Subcutaneous abdominal adipose tissue (tissue), 5 donors: ENCODE results near the gene HCN2.

ENCODE experiments used
- H3K27ac ChIP-seq: one replicate; pipeline ENCODE4 v1.7.0; 2013; ENCODE audit warnings: low read depth, mild to moderate bottlenecking, inconsistent platforms, low read length, moderate library complexity
- H3K27me3 ChIP-seq, 5 donors: one replicate each; pipeline ENCODE4 v1.7.0; 2013; ENCODE audit warnings: low read length in 5 of 5, inconsistent platforms in 1 of 5; ENCODE audit not compliant: control insufficient read depth in 5 of 5, insufficient read depth in 4 of 5
- H3K36me3 ChIP-seq, 5 donors: one replicate each; pipeline ENCODE4 v1.7.0; 2013; ENCODE audit warnings: low read length in 5 of 5; ENCODE audit not compliant: control insufficient read depth in 5 of 5, insufficient read depth in 5 of 5
- H3K4me1 ChIP-seq, 5 donors: one replicate each; pipeline ENCODE4 v1.7.0; 2013; ENCODE audit warnings: low read length in 5 of 5, mild to moderate bottlenecking in 3 of 5, moderate library complexity in 1 of 5; ENCODE audit not compliant: control insufficient read depth in 5 of 5, insufficient read depth in 5 of 5
- H3K4me3 ChIP-seq, 5 donors: one replicate each; pipeline ENCODE4 v1.7.0; 2013; ENCODE audit warnings: low read length in 5 of 5, low read depth in 1 of 5
- H3K9ac ChIP-seq, 5 donors: one replicate each; pipeline ENCODE4 v1.7.0; 2013; ENCODE audit warnings: low read length in 5 of 5, mild to moderate bottlenecking in 4 of 5, moderate library complexity in 3 of 5
- H3K9me3 ChIP-seq, 5 donors: one replicate each; pipeline ENCODE4 v1.7.0; 2013; ENCODE audit warnings: low read length in 5 of 5; ENCODE audit not compliant: control insufficient read depth in 5 of 5
- donor health status: healthy.
- donor health status: healthy.
- donor health status: healthy.
- donor health status: healthy.
- donor health status: healthy.

The HCN2 gene

DNA sequence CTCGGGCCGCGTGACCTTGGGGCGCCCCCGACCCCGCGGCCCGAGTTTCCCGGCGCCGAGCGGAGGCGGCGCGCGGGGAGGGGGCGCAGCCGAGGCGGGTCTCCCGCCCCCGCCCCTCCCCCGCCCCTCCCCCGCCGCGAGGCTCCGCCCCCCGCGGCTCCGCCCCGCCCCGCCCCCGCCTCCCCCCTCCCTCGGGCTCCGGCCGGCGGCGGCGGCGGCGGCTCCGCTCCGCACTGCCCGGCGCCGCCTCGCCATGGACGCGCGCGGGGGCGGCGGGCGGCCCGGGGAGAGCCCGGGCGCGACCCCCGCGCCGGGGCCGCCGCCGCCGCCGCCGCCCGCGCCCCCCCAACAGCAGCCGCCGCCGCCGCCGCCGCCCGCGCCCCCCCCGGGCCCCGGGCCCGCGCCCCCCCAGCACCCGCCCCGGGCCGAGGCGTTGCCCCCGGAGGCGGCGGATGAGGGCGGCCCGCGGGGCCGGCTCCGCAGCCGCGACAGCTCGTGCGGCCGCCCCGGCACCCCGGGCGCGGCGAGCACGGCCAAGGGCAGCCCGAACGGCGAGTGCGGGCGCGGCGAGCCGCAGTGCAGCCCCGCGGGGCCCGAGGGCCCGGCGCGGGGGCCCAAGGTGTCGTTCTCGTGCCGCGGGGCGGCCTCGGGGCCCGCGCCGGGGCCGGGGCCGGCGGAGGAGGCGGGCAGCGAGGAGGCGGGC lies at the start of gene HCN2:
TSS of gene HCN2 (plus strand) at position 189 of the 703 bp plus-strand sequence. CDS start at position 254, 65 bp downstream.
- H3K9ac ChIP-seq, result no peak within 1 kb of the TSS
- H3K4me3 ChIP-seq, result peak within 1 kb of the TSS in 1 of 5 donors; percentile 37
- no peak within 1 kb of the TSS for H3K27ac ChIP-seq
- no peaks in the 10 kb centered on the region for H3K36me3 ChIP-seq
- H3K9me3 ChIP-seq, result no peaks in the 10 kb centered on the region
- H3K4me1 ChIP-seq, result peaks cover 0 to 24% (median 9%) of the 10 kb centered on the region in 5 donors
- peaks cover 32 to 52% (median 42%) of the 10 kb centered on the region in 5 donors for H3K27me3 ChIP-seq

DNA sequence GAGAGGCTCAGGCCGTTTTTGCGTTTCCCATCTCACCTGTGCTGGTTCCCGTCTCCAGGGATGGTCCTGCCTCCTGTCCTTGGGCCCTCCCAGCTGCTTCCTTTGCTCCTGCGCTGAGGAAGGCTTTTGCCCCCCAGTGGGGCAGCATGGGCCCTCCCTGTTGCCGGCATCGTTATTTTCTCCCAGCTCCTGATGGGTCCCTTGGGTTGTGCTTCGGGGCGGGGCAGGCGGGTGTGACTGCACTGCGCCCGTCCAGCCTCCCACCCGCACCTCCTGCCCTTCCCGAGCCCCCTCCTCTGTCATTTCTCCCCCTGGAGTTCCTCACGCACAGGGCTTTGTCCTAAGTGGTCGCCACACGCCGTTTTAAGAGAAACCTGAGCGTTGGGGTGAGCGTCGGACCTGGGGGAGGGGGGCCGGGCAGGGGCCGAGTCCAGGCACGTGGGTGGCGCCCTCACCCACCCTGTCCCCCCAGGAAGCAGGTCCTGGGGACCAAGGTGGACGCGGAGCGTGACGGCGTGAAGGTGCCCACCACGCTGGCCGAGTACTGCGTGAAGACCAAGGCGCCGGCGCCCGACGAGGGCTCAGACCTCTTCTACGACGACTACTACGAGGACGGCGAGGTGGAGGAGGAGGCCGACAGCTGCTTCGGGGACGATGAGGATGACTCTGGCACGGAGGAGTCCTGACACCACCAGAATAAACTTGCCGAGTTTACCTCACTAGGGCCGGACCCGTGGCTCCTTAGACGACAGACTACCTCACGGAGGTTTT lies 48.6 kb upstream of the HCN2 start:
- H3K36me3 ChIP-seq, result peaks cover 0 to 55% (median 53%) of the 10 kb centered on the region in 5 donors
- H3K4me3 ChIP-seq, result no peak overlapping the region
- H3K4me1 ChIP-seq, result peaks cover 0 to 6% (median 0%) of the 10 kb centered on the region in 5 donors
- H3K27ac ChIP-seq, result no peak overlapping the region
- H3K27me3 ChIP-seq, result peaks cover 0 to 6% (median 0%) of the 10 kb centered on the region in 5 donors
- no peaks in the 10 kb centered on the region for H3K9me3 ChIP-seq
- H3K9ac ChIP-seq, result no peak overlapping the region

DNA sequence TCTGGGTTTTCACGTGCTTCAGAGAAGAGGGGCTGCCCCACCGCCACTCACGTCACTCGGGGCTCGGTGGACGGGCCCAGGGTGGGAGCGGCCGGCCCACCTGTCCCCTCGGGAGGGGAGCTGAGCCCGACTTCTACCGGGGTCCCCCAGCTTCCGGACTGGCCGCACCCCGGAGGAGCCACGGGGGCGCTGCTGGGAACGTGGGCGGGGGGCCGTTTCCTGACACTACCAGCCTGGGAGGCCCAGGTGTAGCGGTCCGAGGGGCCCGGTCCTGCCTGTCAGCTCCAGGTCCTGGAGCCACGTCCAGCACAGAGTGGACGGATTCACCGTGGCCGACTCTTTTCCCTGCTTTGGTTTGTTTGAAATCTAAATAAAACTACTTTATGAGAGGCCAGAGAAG lies 48.0 kb upstream of the HCN2 start:
- Histone ChIP-seq H3K4me3 (no peak overlapping the region), H3K4me1 (peaks cover 0 to 6% (median 0%) of the 10 kb centered on the region in 5 donors), H3K9ac (no peak overlapping the region), H3K36me3 (peaks cover 0 to 49% (median 47%) of the 10 kb centered on the region in 5 donors), H3K27ac (no peak overlapping the region), H3K27me3 (peaks cover 0 to 6% (median 0%) of the 10 kb centered on the region in 5 donors), H3K9me3 (no peaks in the 10 kb centered on the region)

DNA sequence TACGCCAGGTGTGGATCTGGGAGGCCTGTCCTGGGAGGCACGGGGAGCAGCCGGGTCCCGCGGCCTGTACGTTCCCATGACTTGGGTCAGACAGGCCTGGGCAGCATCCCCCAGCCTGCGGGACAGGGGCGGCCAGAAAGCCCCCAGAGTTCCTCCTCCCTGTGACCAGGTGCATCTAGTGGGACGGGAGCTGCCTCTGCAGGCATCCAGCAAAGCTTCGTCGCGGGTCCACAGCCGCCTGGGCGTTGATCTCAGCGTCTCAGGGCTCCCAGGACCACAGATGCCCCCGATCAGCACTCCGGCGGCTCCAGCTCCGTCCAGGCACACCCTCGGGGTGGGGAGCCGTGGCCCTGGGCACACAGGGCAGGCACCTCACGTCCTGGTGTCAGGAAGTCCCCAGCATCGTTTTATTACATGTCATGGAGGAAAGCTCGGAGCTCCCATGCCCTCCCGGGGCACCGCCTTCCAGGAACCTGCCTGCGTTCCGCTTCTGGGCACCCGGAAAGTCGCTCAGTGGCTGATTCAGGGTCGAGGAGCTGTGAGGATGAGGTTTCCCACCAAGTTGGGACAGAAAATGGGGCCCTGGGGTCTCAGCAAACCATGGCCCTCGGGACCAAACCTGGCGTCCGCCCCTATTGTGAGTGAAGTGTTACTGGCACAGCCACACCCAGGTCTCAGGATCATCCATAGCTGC lies 47.4 kb upstream of the HCN2 start:
- H3K4me3 ChIP-seq, result no peak overlapping the region
- peaks cover 0 to 44% (median 42%) of the 10 kb centered on the region in 5 donors for H3K36me3 ChIP-seq
- peaks cover 0 to 6% (median 0%) of the 10 kb centered on the region in 5 donors for H3K27me3 ChIP-seq
- no peak overlapping the region for H3K9ac ChIP-seq
- no peak overlapping the region for H3K27ac ChIP-seq
- H3K9me3 ChIP-seq, result no peaks in the 10 kb centered on the region
- peaks cover 0 to 6% (median 0%) of the 10 kb centered on the region in 5 donors for H3K4me1 ChIP-seq

DNA sequence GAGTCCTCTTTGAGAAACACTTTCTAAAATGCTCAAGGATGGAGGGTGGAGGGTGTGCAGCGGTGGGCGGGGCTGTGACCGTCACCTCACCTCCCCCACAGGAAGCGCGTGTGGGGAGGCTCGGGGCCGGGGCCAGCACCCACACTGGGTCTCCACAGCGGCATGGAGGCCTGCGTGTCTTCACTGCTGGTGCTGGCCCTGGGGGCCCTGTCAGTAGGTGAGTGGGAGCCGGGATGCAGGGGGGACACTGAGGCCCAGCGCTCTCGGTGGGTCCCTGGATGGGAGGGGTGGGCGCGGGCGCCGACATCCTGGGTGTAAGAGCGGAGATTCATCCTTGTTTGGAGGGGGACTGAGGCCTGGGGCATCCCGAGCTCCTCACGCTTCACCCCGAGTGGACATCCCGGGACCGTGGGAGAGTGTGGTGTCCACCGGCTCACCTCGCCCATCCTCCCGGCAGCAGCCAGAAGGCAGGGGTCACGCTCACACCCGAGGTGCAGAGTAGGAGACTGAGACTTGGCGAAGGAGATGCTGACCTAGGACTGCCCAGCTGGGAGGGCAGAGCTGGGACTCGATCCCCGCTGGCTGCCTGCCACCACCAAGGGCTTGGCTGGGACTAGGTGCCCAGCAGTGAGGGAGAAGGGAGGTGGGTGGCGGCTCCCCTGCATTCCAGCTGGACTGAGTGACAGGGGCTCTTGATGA lies 45.6 kb upstream of the HCN2 start, which contains the start of gene GZMM:
TSS of gene GZMM (plus strand) at position 144 of the 699 bp plus-strand sequence. CDS start at position 163, 19 bp downstream.
- H3K4me1 ChIP-seq, result peaks cover 0 to 6% (median 0%) of the 10 kb centered on the region in 5 donors
- H3K4me3 ChIP-seq, result no peak within 1 kb of the TSS
- H3K27me3 ChIP-seq, result peaks cover 3 to 12% (median 6%) of the 10 kb centered on the region in 5 donors
- peaks cover 0 to 28% (median 27%) of the 10 kb centered on the region in 5 donors for H3K36me3 ChIP-seq
- no peak within 1 kb of the TSS for H3K9ac ChIP-seq
- H3K9me3 ChIP-seq, result no peaks in the 10 kb centered on the region
- H3K27ac ChIP-seq, result no peak within 1 kb of the TSS

DNA sequence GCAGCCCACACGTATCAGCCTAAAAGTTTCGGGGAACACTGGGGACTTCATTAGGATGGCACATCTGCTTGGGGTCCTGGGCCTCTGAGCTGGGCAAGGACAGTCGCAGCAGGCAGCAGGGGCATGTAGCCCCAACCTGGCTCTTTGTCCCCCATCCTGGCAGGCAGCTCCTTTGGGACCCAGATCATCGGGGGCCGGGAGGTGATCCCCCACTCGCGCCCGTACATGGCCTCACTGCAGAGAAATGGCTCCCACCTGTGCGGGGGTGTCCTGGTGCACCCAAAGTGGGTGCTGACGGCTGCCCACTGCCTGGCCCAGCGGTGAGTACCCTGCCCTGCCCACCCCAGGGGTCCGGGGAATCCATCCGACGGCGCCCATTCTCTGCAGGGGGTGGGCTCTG lies 42.6 kb upstream of the HCN2 start:
- Histone ChIP-seq H3K27ac (no peak overlapping the region), H3K27me3 (peaks cover 3 to 12% (median 9%) of the 10 kb centered on the region in 5 donors), H3K9me3 (no peaks in the 10 kb centered on the region), H3K4me3 (no peak overlapping the region), H3K36me3 (peaks cover 0 to 7% (median 6%) of the 10 kb centered on the region in 5 donors), H3K4me1 (peaks cover 0 to 9% (median 3%) of the 10 kb centered on the region in 5 donors), H3K9ac (no peak overlapping the region)

DNA sequence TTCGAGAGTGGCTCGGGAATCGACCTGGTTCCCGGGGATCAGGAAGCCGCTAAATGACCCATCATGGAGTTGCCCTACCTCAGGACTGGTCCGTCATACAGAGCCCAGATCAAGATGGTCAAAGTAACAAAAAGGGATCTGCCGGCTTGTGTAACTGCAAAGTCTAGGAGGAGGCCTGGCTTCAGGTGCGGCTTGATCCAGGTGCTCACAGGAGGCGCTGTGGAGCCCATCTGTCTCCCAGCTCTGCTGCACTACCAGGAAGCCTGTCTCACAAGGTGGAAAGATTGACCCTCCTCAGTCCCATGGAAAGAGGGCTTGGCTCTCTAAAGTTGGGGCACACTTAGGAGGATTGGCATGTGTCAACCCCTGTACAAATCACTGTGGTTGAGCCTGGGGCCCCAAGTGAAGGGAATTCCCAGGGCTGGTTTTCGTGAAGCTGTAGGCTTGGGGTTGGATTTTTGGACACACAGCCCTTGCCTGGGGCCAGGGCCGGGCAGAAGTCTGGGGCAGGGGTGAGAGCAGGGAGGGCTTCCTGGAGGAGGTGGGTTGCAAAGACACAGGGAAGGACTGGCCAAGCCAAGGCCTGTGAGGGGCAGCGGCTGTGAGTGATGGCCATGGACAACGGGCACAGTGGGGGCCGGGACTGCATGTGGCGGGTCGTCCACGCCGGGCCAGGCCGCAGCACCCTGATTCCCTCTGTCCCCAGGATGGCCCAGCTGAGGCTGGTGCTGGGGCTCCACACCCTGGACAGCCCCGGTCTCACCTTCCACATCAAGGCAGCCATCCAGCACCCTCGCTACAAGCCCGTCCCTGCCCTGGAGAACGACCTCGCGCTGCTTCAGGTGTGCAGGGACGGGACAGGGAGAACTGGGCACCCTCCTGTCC lies 41.6 kb upstream of the HCN2 start:
- Histone ChIP-seq H3K27ac (no peak overlapping the region), H3K36me3 (no peaks in the 10 kb centered on the region), H3K27me3 (peaks cover 3 to 14% (median 9%) of the 10 kb centered on the region in 5 donors), H3K9me3 (no peaks in the 10 kb centered on the region), H3K9ac (no peak overlapping the region), H3K4me1 (peaks cover 0 to 9% (median 3%) of the 10 kb centered on the region in 5 donors), H3K4me3 (no peak overlapping the region)

DNA sequence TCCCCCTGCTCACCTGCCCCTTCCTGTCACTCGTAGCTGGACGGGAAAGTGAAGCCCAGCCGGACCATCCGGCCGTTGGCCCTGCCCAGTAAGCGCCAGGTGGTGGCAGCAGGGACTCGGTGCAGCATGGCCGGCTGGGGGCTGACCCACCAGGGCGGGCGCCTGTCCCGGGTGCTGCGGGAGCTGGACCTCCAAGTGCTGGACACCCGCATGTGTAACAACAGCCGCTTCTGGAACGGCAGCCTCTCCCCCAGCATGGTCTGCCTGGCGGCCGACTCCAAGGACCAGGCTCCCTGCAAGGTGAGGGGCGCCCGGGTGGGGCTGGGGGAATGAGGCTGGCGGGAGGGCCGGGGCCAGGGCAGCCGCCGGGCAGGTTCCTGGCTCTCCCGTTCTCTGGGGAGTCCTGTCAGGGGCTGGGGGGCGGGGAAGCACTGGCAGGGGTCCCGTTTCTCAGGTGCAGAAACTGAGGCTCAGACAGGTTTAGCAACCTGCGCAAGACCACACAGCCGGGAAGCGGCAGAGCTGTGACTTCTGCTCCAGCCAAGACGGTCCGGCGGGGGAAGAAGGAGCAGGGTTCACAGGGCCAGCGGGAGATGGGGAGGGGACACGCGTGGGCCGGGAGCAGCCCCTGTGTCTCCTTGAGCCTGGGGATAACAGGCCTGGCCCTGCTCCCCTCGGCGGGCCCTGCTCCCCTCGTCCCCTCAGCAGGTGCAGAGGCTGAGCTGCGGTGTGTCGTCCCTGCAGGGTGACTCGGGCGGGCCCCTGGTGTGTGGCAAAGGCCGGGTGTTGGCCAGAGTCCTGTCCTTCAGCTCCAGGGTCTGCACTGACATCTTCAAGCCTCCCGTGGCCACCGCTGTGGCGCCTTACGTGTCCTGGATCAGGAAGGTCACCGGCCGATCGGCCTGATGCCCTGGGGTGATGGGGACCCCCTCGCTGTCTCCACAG lies 40.5 kb upstream of the HCN2 start:
- Histone ChIP-seq H3K36me3 (no peaks in the 10 kb centered on the region), H3K4me1 (peaks cover 0 to 5% (median 3%) of the 10 kb centered on the region in 5 donors), H3K27ac (no peak overlapping the region), H3K27me3 (peaks cover 3 to 14% (median 9%) of the 10 kb centered on the region in 5 donors), H3K4me3 (no peak overlapping the region), H3K9ac (no peak overlapping the region), H3K9me3 (no peaks in the 10 kb centered on the region)
